ENCODE data around the gene OPTN. TPM values are rescaled to one million over a fixed set of nuclear protein-coding genes. Genes with fewer than 3 reads are reported as not detected.

The OPTN gene
- total and polyA plus RNA-seq, 10 of the 15 experiments (the other 5 are each of a cell fraction or from before 2014, with no cell fraction given), result 15.2 to 42.4 (median 25.5) TPM

- Histone ChIP-seq H3K27ac (ENCODE audit: control insufficient read depth, insufficient read depth) (peak overlapping the region; percentile 61), H3K4me3 (peak overlapping the region; percentile 25; the same call in 1 of the 2 replicates)
- 90% methylated on average over 12 of the region's 12 CpGs for WGBS (ENCODE audit: insufficient coverage, insufficient replicate concordance, low lambda C conversion rate, missing lambda C conversion rate)
Observed at GRCh38 chr10:13115832-13116803, 16.2 kb downstream of the OPTN start.

More at GRCh38 chr10:13115832-13116803, 16.2 kb downstream of the OPTN start:
- ATAC-seq (peak; percentile 90), DNase-seq (ENCODE audit: low read depth, low spot score) (no peak), FAIRE-seq (peak; percentile 83)
- ChIA-PET SMC1A (ENCODE audit: uncharacterized antibody, unreplicated experiment) (interaction anchor here (1.7 kb wide), 1 partner anchor 184 kb away, joined by 3 read pairs; the partner anchor contains the start of gene PHYH), POLR2A (interaction anchor here (0.6 kb wide), 1 partner anchor 28 kb away, joined by 3 read pairs; no protein-coding TSS in a partner anchor), CTCF (interaction anchor here (0.9 to 3.9 kb wide), 6 partner anchors 9 to 44 kb away, joined by 3 to 19 read pairs (median 4); partner anchors contain the start of gene OPTN), RAD21 (ENCODE audit: unreplicated experiment) (interaction anchor here (0.7 to 1.3 kb wide), 2 partner anchors 16 to 78 kb away, joined by 3 to 4 read pairs; partner anchors contain the start of gene OPTN)
- H2AFZ ChIP-seq (ENCODE audit: control insufficient read depth, low read depth, low read length), result peak overlapping the region; percentile 61
- no peaks in the 10 kb centered on the region for H3K9me3 ChIP-seq (replicated peaks; ENCODE audit: control insufficient read depth, insufficient read depth, low read length)
- no TSS peak for BruUV-seq (replicated peaks)
- peak overlapping the region; percentile 73 for H3K4me2 ChIP-seq (ENCODE audit: control insufficient read depth, insufficient read depth)
- TF ChIP-seq, protein P1, sequence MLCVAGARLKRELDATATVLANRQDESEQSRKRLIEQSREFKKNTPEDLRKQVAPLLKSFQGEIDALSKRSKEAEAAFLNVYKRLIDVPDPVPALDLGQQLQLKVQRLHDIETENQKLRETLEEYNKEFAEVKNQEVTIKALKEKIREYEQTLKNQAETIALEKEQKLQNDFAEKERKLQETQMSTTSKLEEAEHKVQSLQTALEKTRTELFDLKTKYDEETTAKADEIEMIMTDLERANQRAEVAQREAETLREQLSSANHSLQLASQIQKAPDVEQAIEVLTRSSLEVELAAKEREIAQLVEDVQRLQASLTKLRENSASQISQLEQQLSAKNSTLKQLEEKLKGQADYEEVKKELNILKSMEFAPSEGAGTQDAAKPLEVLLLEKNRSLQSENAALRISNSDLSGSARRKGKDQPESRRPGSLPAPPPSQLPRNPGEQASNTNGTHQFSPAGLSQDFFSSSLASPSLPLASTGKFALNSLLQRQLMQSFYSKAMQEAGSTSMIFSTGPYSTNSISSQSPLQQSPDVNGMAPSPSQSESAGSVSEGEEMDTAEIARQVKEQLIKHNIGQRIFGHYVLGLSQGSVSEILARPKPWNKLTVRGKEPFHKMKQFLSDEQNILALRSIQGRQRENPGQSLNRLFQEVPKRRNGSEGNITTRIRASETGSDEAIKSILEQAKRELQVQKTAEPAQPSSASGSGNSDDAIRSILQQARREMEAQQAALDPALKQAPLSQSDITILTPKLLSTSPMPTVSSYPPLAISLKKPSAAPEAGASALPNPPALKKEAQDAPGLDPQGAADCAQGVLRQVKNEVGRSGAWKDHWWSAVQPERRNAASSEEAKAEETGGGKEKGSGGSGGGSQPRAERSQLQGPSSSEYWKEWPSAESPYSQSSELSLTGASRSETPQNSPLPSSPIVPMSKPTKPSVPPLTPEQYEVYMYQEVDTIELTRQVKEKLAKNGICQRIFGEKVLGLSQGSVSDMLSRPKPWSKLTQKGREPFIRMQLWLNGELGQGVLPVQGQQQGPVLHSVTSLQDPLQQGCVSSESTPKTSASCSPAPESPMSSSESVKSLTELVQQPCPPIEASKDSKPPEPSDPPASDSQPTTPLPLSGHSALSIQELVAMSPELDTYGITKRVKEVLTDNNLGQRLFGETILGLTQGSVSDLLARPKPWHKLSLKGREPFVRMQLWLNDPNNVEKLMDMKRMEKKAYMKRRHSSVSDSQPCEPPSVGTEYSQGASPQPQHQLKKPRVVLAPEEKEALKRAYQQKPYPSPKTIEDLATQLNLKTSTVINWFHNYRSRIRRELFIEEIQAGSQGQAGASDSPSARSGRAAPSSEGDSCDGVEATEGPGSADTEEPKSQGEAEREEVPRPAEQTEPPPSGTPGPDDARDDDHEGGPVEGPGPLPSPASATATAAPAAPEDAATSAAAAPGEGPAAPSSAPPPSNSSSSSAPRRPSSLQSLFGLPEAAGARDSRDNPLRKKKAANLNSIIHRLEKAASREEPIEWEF (IDR thresholded peaks at IDR 0.05; ENCODE audit: insufficient replicate concordance, low read depth, low read length), result peak; percentile 15
- TF ChIP-seq ZBED1 (IDR thresholded peaks at IDR 0.05; ENCODE audit: borderline replicate concordance) (no peak), NR2F1 (conservative IDR thresholded peaks at IDR 0.05) (peak; percentile 25; the same call in 1 of the 2 replicates), NFYB (IDR thresholded peaks at IDR 0.05; ENCODE audit: insufficient read depth, low read depth, low read length) (peak; percentile 54; the same call in 1 of the 2 replicates), NR2C1 (IDR thresholded peaks at IDR 0.05) (peak; percentile 65), ATF7 (IDR thresholded peaks at IDR 0.05; ENCODE audit: low read depth) (no peak)
- H3K9ac ChIP-seq (ENCODE audit: control insufficient read depth, insufficient read depth, low read length), result peak overlapping the region; percentile 5; the same call in 1 of the 2 replicates
- intact Hi-C loops (cut with micrococcal nuclease; ENCODE audit: unreplicated experiment), result no loop called here
- H4K20me1 ChIP-seq (ENCODE audit: control insufficient read depth, insufficient read depth), result no peaks in the 10 kb centered on the region
- in situ Hi-C loops (cut with MboI), result no loop called here
- peaks cover 0 to 4% of the 10 kb centered on the region in 2 experiments; a peak in 3 of 4 replicates for H3K36me3 ChIP-seq (ENCODE audit: control insufficient read depth in 2 of 2, insufficient read depth in 2 of 2, low read length in 1 of 2)
- H3K27me3 ChIP-seq (replicated peaks in 1 of 2; ENCODE audit: control insufficient read depth in 2 of 2, insufficient read depth in 2 of 2, low read length in 1 of 2), result no peaks in the 10 kb centered on the region
- no peaks in the 10 kb centered on the region for H3K79me2 ChIP-seq (ENCODE audit: control insufficient read depth, insufficient read depth, low read length)
- peaks cover 15% of the 10 kb centered on the region for H3K4me1 ChIP-seq (ENCODE audit: control insufficient read depth, insufficient read depth, low read length)
